ENCODE data around the gene KCNQ1. TPM values are rescaled to one million over a fixed set of nuclear protein-coding genes. Genes with fewer than 3 reads are reported as not detected.

The KCNQ1 gene
- total RNA-seq, 1 experiment from 2014 or later: 2.3 TPM

GRCh38 chr11:2535673-2536439 is 91.0 kb downstream of the KCNQ1 start:
- H3K56ac ChIP-seq (ENCODE audit: insufficient read length, low read depth, low read length): no peak overlapping the region
- no peak overlapping the region for H2AFZ ChIP-seq (ENCODE audit: low read length)
- H3K79me1 ChIP-seq (ENCODE audit: insufficient read depth, low read depth, low read length, poor library complexity, severe bottlenecking): no peaks in the 10 kb centered on the region
- H3K23ac ChIP-seq (ENCODE audit: insufficient read length, low read depth, low read length): no peak overlapping the region
- TF ChIP-seq, protein P1, sequence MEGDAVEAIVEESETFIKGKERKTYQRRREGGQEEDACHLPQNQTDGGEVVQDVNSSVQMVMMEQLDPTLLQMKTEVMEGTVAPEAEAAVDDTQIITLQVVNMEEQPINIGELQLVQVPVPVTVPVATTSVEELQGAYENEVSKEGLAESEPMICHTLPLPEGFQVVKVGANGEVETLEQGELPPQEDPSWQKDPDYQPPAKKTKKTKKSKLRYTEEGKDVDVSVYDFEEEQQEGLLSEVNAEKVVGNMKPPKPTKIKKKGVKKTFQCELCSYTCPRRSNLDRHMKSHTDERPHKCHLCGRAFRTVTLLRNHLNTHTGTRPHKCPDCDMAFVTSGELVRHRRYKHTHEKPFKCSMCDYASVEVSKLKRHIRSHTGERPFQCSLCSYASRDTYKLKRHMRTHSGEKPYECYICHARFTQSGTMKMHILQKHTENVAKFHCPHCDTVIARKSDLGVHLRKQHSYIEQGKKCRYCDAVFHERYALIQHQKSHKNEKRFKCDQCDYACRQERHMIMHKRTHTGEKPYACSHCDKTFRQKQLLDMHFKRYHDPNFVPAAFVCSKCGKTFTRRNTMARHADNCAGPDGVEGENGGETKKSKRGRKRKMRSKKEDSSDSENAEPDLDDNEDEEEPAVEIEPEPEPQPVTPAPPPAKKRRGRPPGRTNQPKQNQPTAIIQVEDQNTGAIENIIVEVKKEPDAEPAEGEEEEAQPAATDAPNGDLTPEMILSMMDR (conservative IDR thresholded peaks at IDR 0.05): no peak
- H2BK15ac ChIP-seq (ENCODE audit: low read depth, low read length): no peak overlapping the region
- H4K20me1 ChIP-seq (ENCODE audit: control insufficient read depth, insufficient read depth, insufficient read length): no peaks in the 10 kb centered on the region
- no peak overlapping the region for H3K27ac ChIP-seq (ENCODE audit: insufficient read length, low read depth, low read length)
- no peak overlapping the region for H2BK120ac ChIP-seq (ENCODE audit: low read depth, low read length, poor library complexity, severe bottlenecking)
- H3K4me1 Mint-ChIP-seq: peaks cover 11 to 16% of the 10 kb centered on the region in 2 experiments
- whole genome bisulfite sequencing (ENCODE audit: extremely low coverage, insufficient read length, low lambda C conversion rate): no CpG with 5 or more reads among the region's 27 CpGs
- H3K14ac ChIP-seq (ENCODE audit: insufficient read depth, low read length): no peak overlapping the region
- H3K27me3 Mint-ChIP-seq (ENCODE audit: low read depth): peaks cover 75% of the 10 kb centered on the region
- no peak overlapping the region for H3K4me2 ChIP-seq (ENCODE audit: insufficient read depth, insufficient read length, low read length)
- H3K79me2 ChIP-seq (ENCODE audit: insufficient read depth, low read length): no peaks in the 10 kb centered on the region
- H3K23me2 ChIP-seq (ENCODE audit: insufficient read length, low read depth, low read length, poor library complexity, severe bottlenecking): no peaks in the 10 kb centered on the region
- DNase-seq: no peak
- no peak overlapping the region for H3K18ac ChIP-seq (ENCODE audit: insufficient read length, low read depth, low read length)
- no peak overlapping the region; a peak in 1 of 7 replicates for H3K27ac Mint-ChIP-seq
- no peak overlapping the region for H2BK12ac ChIP-seq (ENCODE audit: insufficient read length, low read depth, low read length)
- H4K5ac ChIP-seq (ENCODE audit: insufficient read length, low read depth, low read length): no peak overlapping the region
- no peak overlapping the region for H2AK5ac ChIP-seq (ENCODE audit: insufficient read length, low read length)
- no peak overlapping the region for H3T11ph ChIP-seq (ENCODE audit: low read length)
- no peak overlapping the region for H3K4ac ChIP-seq (ENCODE audit: low read depth, low read length)
- no peak overlapping the region for H4K91ac ChIP-seq (ENCODE audit: insufficient read length, low read depth, low read length)
- H3K27me3 ChIP-seq (ENCODE audit: insufficient read depth, low read length): peaks cover 1% of the 10 kb centered on the region; the same call in 1 of the 2 replicates
- peaks cover 2% of the 10 kb centered on the region; the same call in 1 of the 2 replicates for H3K4me1 ChIP-seq (ENCODE audit: insufficient read depth, low read length)
- no peaks in the 10 kb centered on the region for H3K36me3 Mint-ChIP-seq (ENCODE audit: insufficient read depth in 1 of 3, low read depth in 3 of 3)
- H3K4me3 Mint-ChIP-seq: no peak overlapping the region
- no peak overlapping the region for H2BK20ac ChIP-seq (ENCODE audit: low read depth, low read length, poor library complexity, severe bottlenecking)
- H3K9ac ChIP-seq (ENCODE audit: extremely low read depth, insufficient read length, low read length): no peak overlapping the region
- no peak overlapping the region for H4K8ac ChIP-seq (replicated peaks; ENCODE audit: insufficient read length, low read depth, low read length)
- no peak overlapping the region for H2BK5ac ChIP-seq (ENCODE audit: insufficient read length, low read length)
- no peaks in the 10 kb centered on the region for H3K9me3 ChIP-seq (ENCODE audit: control insufficient read depth, low read depth, low read length)
- no peaks in the 10 kb centered on the region for H3K9me3 Mint-ChIP-seq

All from H9 (cell line).